IMR-90 (cell line): ENCODE data around the gene ESRRG. TPM values are rescaled to one million over a fixed set of nuclear protein-coding genes. Genes with fewer than 3 reads are reported as not detected.

ENCODE experiments used
- ATAC-seq: fragments of 200-7000 bp; cut with Tn5 transposase; 2 replicates; pipeline ENCODE4 v1.9.1; 2020; ENCODE audit warnings: low read depth, mild to moderate bottlenecking, moderate library complexity
- BruUV-seq: library from RNA; stranded (reverse); fragments of 400-500 nt; replicated peaks from 2 replicates; lab custom pipeline; 2021; lab: Mats Ljungman, UMichigan
- CTCF ChIA-PET: fragments of 300-600 bp; formaldehyde crosslinking; extraction: SDS; loops from one replicate; lab custom pipeline; 2021; ENCODE audit warnings: antibody characterized with exemption; lab: Yijun Ruan, JAX
- POLR2A ChIA-PET: fragments of 300-600 bp; sonication (Branson Sonifier 250); formaldehyde crosslinking; loops from one replicate; lab custom pipeline; 2022; ENCODE audit warnings: antibody characterized with exemption; ENCODE audit not compliant: unreplicated experiment; lab: Charles Lee
- DNase-seq: peaks from one replicate; pipeline ENCODE4 v3.0.0; 2013
- H2AFZ ChIP-seq: replicated peaks from 2 replicates; pipeline ENCODE3; 2013; ENCODE audit warnings: low read length, mild to moderate bottlenecking; ENCODE audit not compliant: poor library complexity
- H2AK5ac ChIP-seq: 2 replicates; pipeline ENCODE4 v1.6.1; 2013; ENCODE audit warnings: low read depth, low read length, inconsistent platforms
- H2AK9ac ChIP-seq: replicated peaks from 2 replicates; pipeline ENCODE3; 2013; ENCODE audit warnings: mild to moderate bottlenecking, low read depth, low read length, moderate library complexity; ENCODE audit not compliant: poor library complexity
- H2BK120ac ChIP-seq: 2 replicates; pipeline ENCODE4 v1.6.1; 2013; ENCODE audit warnings: low read depth, low read length, inconsistent platforms
- H2BK15ac ChIP-seq: 3 replicates; pipeline ENCODE4 v1.6.1; 2013; ENCODE audit warnings: low read depth, low read length, inconsistent platforms
- H2BK20ac ChIP-seq: 2 replicates; pipeline ENCODE4 v1.6.1; 2013; ENCODE audit warnings: low read depth, mild to moderate bottlenecking, inconsistent platforms, low read length, moderate library complexity
- H2BK5ac ChIP-seq: 2 replicates; pipeline ENCODE4 v1.6.1; 2013; ENCODE audit warnings: mild to moderate bottlenecking, low read depth, low read length, inconsistent platforms; ENCODE audit not compliant: poor library complexity, severe bottlenecking
- H3K14ac ChIP-seq: replicated peaks from 2 replicates; pipeline ENCODE4 v1.6.1; 2013; ENCODE audit warnings: low read depth, low read length, inconsistent platforms
- H3K18ac ChIP-seq: 2 replicates; pipeline ENCODE4 v1.6.1; 2013; ENCODE audit warnings: low read depth, low read length, control low read depth
- H3K23ac ChIP-seq: 2 replicates; pipeline ENCODE4 v1.6.1; 2013; ENCODE audit warnings: low read depth, low read length, inconsistent platforms
- H3K27ac ChIP-seq: 2 replicates; pipeline ENCODE4 v1.5.1; 2013; ENCODE audit warnings: mild to moderate bottlenecking, control low read depth, low read length; ENCODE audit not compliant: insufficient read depth
- H3K27me3 ChIP-seq: 2 replicates; pipeline ENCODE4 v1.6.1; 2013; ENCODE audit warnings: low read length; ENCODE audit not compliant: control insufficient read depth, insufficient read depth
- H3K36me3 ChIP-seq: 2 replicates; pipeline ENCODE4 v1.6.1; 2013; ENCODE audit warnings: low read length, mixed read lengths; ENCODE audit not compliant: control insufficient read depth, insufficient read depth
- H3K4ac ChIP-seq: 2 replicates; pipeline ENCODE4 v1.6.1; 2013; ENCODE audit warnings: low read depth, low read length, inconsistent platforms
- H3K4me1 ChIP-seq: 2 replicates; pipeline ENCODE4 v1.6.1; 2013; ENCODE audit warnings: low read length, mixed read lengths; ENCODE audit not compliant: control insufficient read depth, insufficient read depth
- H3K4me2 ChIP-seq: 2 replicates; pipeline ENCODE4 v1.6.1; 2013; ENCODE audit warnings: low read depth, mild to moderate bottlenecking, control low read depth, low read length, moderate library complexity
- H3K4me3 ChIP-seq: 2 replicates; pipeline ENCODE4 v1.5.1; 2013; ENCODE audit warnings: low read depth, mild to moderate bottlenecking, control low read depth, low read length, moderate library complexity; ENCODE audit not compliant: insufficient read depth
- H3K56ac ChIP-seq: 2 replicates; pipeline ENCODE4 v1.6.1; 2013; ENCODE audit warnings: low read length, inconsistent platforms; ENCODE audit not compliant: insufficient read depth; ENCODE audit errors: extremely low read depth
- H3K79me1 ChIP-seq, 2 experiments: 2 replicates each; pipeline ENCODE4 v1.6.1; 2013; ENCODE audit warnings: low read length in 2 of 2, inconsistent platforms in 1 of 2, low read depth in 1 of 2
- H3K9ac ChIP-seq: 2 replicates; pipeline ENCODE4 v1.6.1; 2013; ENCODE audit warnings: low read depth, low read length, control low read depth
- H3K9me1 ChIP-seq: 2 replicates; pipeline ENCODE4 v1.6.1; 2013; ENCODE audit warnings: low read length, inconsistent platforms; ENCODE audit not compliant: insufficient read depth
- H3K9me3 ChIP-seq: 2 replicates; pipeline ENCODE4 v1.6.1; 2013; ENCODE audit warnings: low read length; ENCODE audit not compliant: control insufficient read depth, insufficient read depth
- H4K20me1 ChIP-seq: 2 replicates; pipeline ENCODE4 v1.6.1; 2013; ENCODE audit warnings: low read length, inconsistent platforms; ENCODE audit not compliant: insufficient read depth
- H4K5ac ChIP-seq: 2 replicates; pipeline ENCODE4 v1.6.1; 2013; ENCODE audit warnings: mild to moderate bottlenecking, low read depth, low read length, control low read depth
- H4K8ac ChIP-seq, 2 experiments: 2 replicates each; pipeline ENCODE4 v1.6.1; 2013; ENCODE audit warnings: low read depth in 2 of 2, low read length in 2 of 2, control low read depth in 1 of 2, inconsistent platforms in 1 of 2
- H4K91ac ChIP-seq: 2 replicates; pipeline ENCODE4 v1.6.1; 2013; ENCODE audit warnings: low read depth, low read length, inconsistent platforms; ENCODE audit not compliant: insufficient read depth
- BHLHE40 ChIP-seq: fragments of 150-350 bp; IDR thresholded peaks from 2 replicates; pipeline ENCODE4 v1.6.1; 2016; ENCODE audit warnings: mild to moderate bottlenecking, low read depth, low read length
- CEBPB ChIP-seq: IDR thresholded peaks from 2 replicates; pipeline ENCODE4 v1.6.1; 2012; ENCODE audit warnings: low read depth, low read length, improper control_type of control experiment
- CHD1 ChIP-seq: IDR thresholded peaks from 2 replicates; pipeline ENCODE4 v1.6.1; 2012; ENCODE audit warnings: low read depth, low read length, improper control_type of control experiment
- ELK1 ChIP-seq: fragments of 150-350 bp; IDR thresholded peaks from 2 replicates; pipeline ENCODE4 v1.6.1; 2016; ENCODE audit warnings: low read depth, mild to moderate bottlenecking, low read length, moderate library complexity, borderline replicate concordance
- FOS ChIP-seq: fragments of 150-350 bp; IDR thresholded peaks from 2 replicates; pipeline ENCODE4 v1.6.1; 2016; ENCODE audit warnings: low read depth, low read length
- MAFK ChIP-seq: IDR thresholded peaks from 2 replicates; pipeline ENCODE4 v1.6.1; 2012; ENCODE audit warnings: low read depth, low read length, improper control_type of control experiment
- MAZ ChIP-seq: IDR thresholded peaks from 2 replicates; pipeline ENCODE4 v1.6.1; 2012; ENCODE audit warnings: low read depth, mild to moderate bottlenecking, low read length, improper control_type of control experiment, moderate library complexity, borderline replicate concordance
- MXI1 ChIP-seq: IDR thresholded peaks from 2 replicates; pipeline ENCODE4 v1.6.1; 2012; ENCODE audit warnings: low read depth, mild to moderate bottlenecking, low read length, moderate library complexity, borderline replicate concordance
- NFE2L2 ChIP-seq: fragments of 150-350 bp; IDR thresholded peaks from 2 replicates; pipeline ENCODE4 v1.6.1; 2016; ENCODE audit warnings: low read depth, mild to moderate bottlenecking, low read length
- POLR2A ChIP-seq: IDR thresholded peaks from 2 replicates; pipeline ENCODE4 v1.6.1; 2012; ENCODE audit warnings: mild to moderate bottlenecking, low read depth, low read length
- RAD21 ChIP-seq: IDR thresholded peaks from 2 replicates; pipeline ENCODE4 v1.6.1; 2012; ENCODE audit warnings: low read length, improper control_type of control experiment
- RCOR1 ChIP-seq: IDR thresholded peaks from 2 replicates; pipeline ENCODE4 v1.6.1; 2012; ENCODE audit warnings: mild to moderate bottlenecking, low read length, improper control_type of control experiment; ENCODE audit not compliant: insufficient replicate concordance
- RFX5 ChIP-seq: IDR thresholded peaks from 2 replicates; pipeline ENCODE4 v1.8.0; 2012; ENCODE audit warnings: low read depth, mild to moderate bottlenecking, low read length, moderate library complexity
- SMC3 ChIP-seq: fragments of 150-350 bp; IDR thresholded peaks from 2 replicates; pipeline ENCODE4 v1.6.1; 2016; ENCODE audit warnings: low read depth, mild to moderate bottlenecking, antibody characterized with exemption, low read length, moderate library complexity
- USF2 ChIP-seq: fragments of 150-350 bp; IDR thresholded peaks from 2 replicates; pipeline ENCODE4 v1.6.1; 2017; ENCODE audit warnings: mild to moderate bottlenecking, antibody characterized with exemption, low read length, low read depth
- WGBS, 2 experiments: methylation state at CpG; one replicate each; pipeline versions ENCODE4 v1.1.5 to v1.1.7; 2013; ENCODE audit warnings: missing lambda C conversion rate in 2 of 2; ENCODE audit not compliant: insufficient read length in 1 of 2; ENCODE audit errors: extremely low coverage in 2 of 2; 5-methylcytosine and 5-hydroxymethylcytosine counted together
- dilution Hi-C: fragments of 300-500 bp; cut with HindIII; formaldehyde crosslinking; loops from one replicate; pipeline ENCODE4 v1.14.3; 2018; ENCODE audit warnings: low sequenced_read_pairs; ENCODE audit not compliant: unreplicated experiment
- in situ Hi-C: fragments of 300-500 bp; cut with MboI; formaldehyde crosslinking; loops from 3 replicates; pipeline ENCODE4 v1.14.3; 2019; ENCODE audit warnings: low sequenced_read_pairs, inconsistent platforms, mixed read lengths
- intact Hi-C: fragments of 100-400 bp; cut with micrococcal nuclease; formaldehyde crosslinking; loops from 2 replicates; pipeline ENCODE4 v1.10.0; 2022
- polyA plus RNA-seq, 3 experiments: library from polyadenylated mRNA; depleted of rRNA; stranded (reverse); fragments of >200 nt; gene quantifications; 2 replicates each; pipeline ENCODE4 v1.2.3, GENCODE V29; 2012; ENCODE audit warnings: low replicate concordance in 1 of 3
- total RNA-seq: library from RNA; depleted of rRNA; stranded (reverse); fragments of >200 nt; gene quantifications from 2 replicates; pipeline ENCODE4 v1.2.3, GENCODE V29; 2012
- TF ChIP-seq, protein P1 (sequence below): conservative IDR thresholded peaks from 2 replicates; pipeline ENCODE4 v1.5.1; 2012; ENCODE audit warnings: mild to moderate bottlenecking, low read depth, low read length, improper control_type of control experiment

The ESRRG gene
- total and polyA plus RNA-seq, 2 of the 4 experiments (the other 2 are of a cell fraction): 0.17 to 0.54 TPM

- no peak overlapping the region for H3K4me3 ChIP-seq
- POLR2A ChIA-PET: no interaction called here
- no peak overlapping the region for H3K18ac ChIP-seq
- H3K27me3 ChIP-seq: no peaks in the 10 kb centered on the region
- BruUV-seq: no TSS peak
- H2BK20ac ChIP-seq: no peak overlapping the region
- dilution Hi-C loops (no loop called here), intact Hi-C loops (no loop called here), in situ Hi-C loops (no loop called here)
- H4K91ac ChIP-seq: no peak overlapping the region
- TF ChIP-seq ELK1 (no peak), MAZ (no peak), FOS (no peak), RAD21 (no peak), CEBPB (no peak), RCOR1 (no peak), BHLHE40 (no peak), SMC3 (no peak), NFE2L2 (no peak), USF2 (no peak), CHD1 (no peak), MAFK (no peak), MXI1 (no peak), RFX5 (no peak), POLR2A (no peak)
- TF ChIP-seq, protein P1, sequence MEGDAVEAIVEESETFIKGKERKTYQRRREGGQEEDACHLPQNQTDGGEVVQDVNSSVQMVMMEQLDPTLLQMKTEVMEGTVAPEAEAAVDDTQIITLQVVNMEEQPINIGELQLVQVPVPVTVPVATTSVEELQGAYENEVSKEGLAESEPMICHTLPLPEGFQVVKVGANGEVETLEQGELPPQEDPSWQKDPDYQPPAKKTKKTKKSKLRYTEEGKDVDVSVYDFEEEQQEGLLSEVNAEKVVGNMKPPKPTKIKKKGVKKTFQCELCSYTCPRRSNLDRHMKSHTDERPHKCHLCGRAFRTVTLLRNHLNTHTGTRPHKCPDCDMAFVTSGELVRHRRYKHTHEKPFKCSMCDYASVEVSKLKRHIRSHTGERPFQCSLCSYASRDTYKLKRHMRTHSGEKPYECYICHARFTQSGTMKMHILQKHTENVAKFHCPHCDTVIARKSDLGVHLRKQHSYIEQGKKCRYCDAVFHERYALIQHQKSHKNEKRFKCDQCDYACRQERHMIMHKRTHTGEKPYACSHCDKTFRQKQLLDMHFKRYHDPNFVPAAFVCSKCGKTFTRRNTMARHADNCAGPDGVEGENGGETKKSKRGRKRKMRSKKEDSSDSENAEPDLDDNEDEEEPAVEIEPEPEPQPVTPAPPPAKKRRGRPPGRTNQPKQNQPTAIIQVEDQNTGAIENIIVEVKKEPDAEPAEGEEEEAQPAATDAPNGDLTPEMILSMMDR: no peak
- no peak overlapping the region for H4K8ac ChIP-seq
- no peak overlapping the region for H2BK5ac ChIP-seq
- WGBS, 2 experiments: no CpG with 5 or more reads among the region's 6 CpGs
- no peak overlapping the region for H3K9ac ChIP-seq
- H3K36me3 ChIP-seq: no peaks in the 10 kb centered on the region
- H3K56ac ChIP-seq: no peak overlapping the region
- H2BK120ac ChIP-seq: no peak overlapping the region
- no peak overlapping the region for H4K5ac ChIP-seq
- H3K4ac ChIP-seq: no peak overlapping the region
- no peaks in the 10 kb centered on the region for H3K9me3 ChIP-seq
- CTCF ChIA-PET: interaction anchor here (0.9 to 1.0 kb wide), 2 partner anchors 9 to 50 kb away, joined by 3 read pairs; no protein-coding TSS in a partner anchor
- no peak overlapping the region for H3K27ac ChIP-seq
- H3K14ac ChIP-seq: no peak overlapping the region
- DNase-seq (no peak), ATAC-seq (no peak)
- no peaks in the 10 kb centered on the region for H3K4me1 ChIP-seq
- H2AK9ac ChIP-seq: no peak overlapping the region
- no peak overlapping the region for H3K4me2 ChIP-seq
- H3K9me1 ChIP-seq: no peaks in the 10 kb centered on the region; the same call in 1 of the 2 replicates
- H2AFZ ChIP-seq: no peak overlapping the region
- no peak overlapping the region for H2BK15ac ChIP-seq
- H2AK5ac ChIP-seq: no peak overlapping the region
- H3K23ac ChIP-seq: no peak overlapping the region
- H4K20me1 ChIP-seq: no peaks in the 10 kb centered on the region
- no peaks in the 10 kb centered on the region for H3K79me1 ChIP-seq
Observed at GRCh38 chr1:216651826-216652418, 71.3 kb downstream of the ESRRG start.
